Activated CD4-positive, alpha-beta T cell treated with anti-CD3 and anti-CD28 coated beads for 36 hours (primary cell): ENCODE results near the gene GMCL2. TPM values are rescaled to one million over a fixed set of nuclear protein-coding genes. Genes with fewer than 3 reads are reported as not detected.

ENCODE experiments used
- ATAC-seq: fragments of 200-7000 bp; cut with Tn5 transposase; one replicate; pipeline ENCODE4 v1.10.0; 2021; ENCODE audit warnings: mild to moderate bottlenecking, moderate library complexity
- CTCF ChIA-PET: fragments of 350-600 bp; sonication (Branson Sonifier 250); formaldehyde crosslinking; loops from one replicate; lab custom pipeline; 2021; ENCODE audit warnings: antibody characterized with exemption; lab: Charles Lee
- POLR2A ChIA-PET: fragments of 350-600 bp; sonication (Branson Sonifier 250); formaldehyde crosslinking; loops from one replicate; lab custom pipeline; 2021; ENCODE audit warnings: antibody characterized with exemption, inconsistent platforms; lab: Charles Lee
- DNase-seq: peaks from one replicate; pipeline ENCODE4 v3.0.0-alpha.2; 2020
- H3K27ac Mint-ChIP-seq: one replicate; pipeline ENCODE4 v1.8.0; 2021; ENCODE audit warnings: mixed read lengths
- H3K27me3 Mint-ChIP-seq: one replicate; pipeline ENCODE4 v1.8.0; 2021; ENCODE audit warnings: mixed read lengths
- H3K36me3 Mint-ChIP-seq: one replicate; pipeline ENCODE4 v1.8.0; 2021; ENCODE audit warnings: low read depth, mixed read lengths
- H3K4me1 Mint-ChIP-seq: one replicate; pipeline ENCODE4 v1.8.0; 2021; ENCODE audit warnings: mixed read lengths
- H3K4me3 Mint-ChIP-seq: one replicate; pipeline ENCODE4 v1.8.0; 2021; ENCODE audit warnings: mild to moderate bottlenecking, moderate library complexity, mixed read lengths
- H3K9me3 Mint-ChIP-seq: one replicate; pipeline ENCODE4 v1.8.0; 2021; ENCODE audit warnings: low read depth, mixed read lengths
- intact Hi-C, 2 experiments: fragments of 100-400 bp; cut with DNase I in 1 of 2; cut with micrococcal nuclease in 1 of 2; formaldehyde crosslinking; loops; one replicate each; pipeline versions ENCODE4 v1.14.2 to v1.15.1; 2022 to 2024; cut with DNase I, micrococcal nuclease
- total RNA-seq, 2 experiments: library from RNA; stranded (reverse); gene quantifications; one replicate each; pipeline ENCODE4 v1.2.3, GENCODE V29; 2021

GMCL2 gene
- total RNA-seq, 2 experiments from 2014 or later, result not detected

- no peaks in the 10 kb centered on the region for H3K9me3 Mint-ChIP-seq
- intact Hi-C loops, result no loop called here
- no peak overlapping the region for H3K4me3 Mint-ChIP-seq
- CTCF ChIA-PET, result interaction anchor here (16.3 kb wide), 1 partner anchor 84 kb away, joined by 137 read pairs; no protein-coding TSS in a partner anchor
- no peak overlapping the region for H3K27ac Mint-ChIP-seq
- POLR2A ChIA-PET, result no interaction called here
- peaks cover 3% of the 10 kb centered on the region for H3K4me1 Mint-ChIP-seq
- no peak for DNase-seq
- H3K36me3 Mint-ChIP-seq, result no peaks in the 10 kb centered on the region
- peaks cover 21% of the 10 kb centered on the region for H3K27me3 Mint-ChIP-seq
- ATAC-seq, result no peak
Observed at GRCh38 chr5:178160176-178160575, 27.0 kb downstream of the GMCL2 start.

- Mint-ChIP-seq H3K4me3 (no peak overlapping the region), H3K36me3 (peaks cover 27% of the 10 kb centered on the region), H3K27ac (no peak overlapping the region), H3K9me3 (no peaks in the 10 kb centered on the region), H3K4me1 (peaks cover 33% of the 10 kb centered on the region), H3K27me3 (no peaks in the 10 kb centered on the region)
- intact Hi-C loops, result no loop called here
- DNase-seq (no peak), ATAC-seq (no peak)
- CTCF ChIA-PET, result interaction anchor here (0.6 to 16.3 kb wide), 5 partner anchors 9 to 187 kb away, joined by 3 to 137 read pairs (median 4); no protein-coding TSS in a partner anchor
- POLR2A ChIA-PET, result interaction anchor here (0.5 kb wide), 1 partner anchor 842 kb away, joined by 5 read pairs; no protein-coding TSS in a partner anchor
Observed at GRCh38 chr5:178155065-178155464, 32.1 kb downstream of the GMCL2 start.

- DNase-seq (peak; percentile 99), ATAC-seq (peak; percentile 99)
- no peaks in the 10 kb centered on the region for H3K27me3 Mint-ChIP-seq
- H3K27ac Mint-ChIP-seq, result peak within 1 kb of the TSS; percentile 86
- ChIA-PET POLR2A (interaction anchor here (0.7 to 1.3 kb wide), 6 partner anchors 10 to 1753 kb away, joined by 3 to 15 read pairs (median 4); partner anchors contain the start of genes HNRNPAB and HNRNPH1), CTCF (interaction anchor here (0.5 to 16.3 kb wide), 10 partner anchors 8 to 1119 kb away, joined by 3 to 137 read pairs (median 4); no protein-coding TSS in a partner anchor)
- peak within 1 kb of the TSS; percentile 97 for H3K4me3 Mint-ChIP-seq
- peaks cover 47% of the 10 kb centered on the region for H3K4me1 Mint-ChIP-seq
- no peaks in the 10 kb centered on the region for H3K9me3 Mint-ChIP-seq
- peaks cover 38% of the 10 kb centered on the region for H3K36me3 Mint-ChIP-seq
- intact Hi-C loops, result loop anchor here (1.0 to 5.0 kb wide), 11 partner anchors 22 to 1404 kb away; partner anchors contain the start of genes N4BP3 (in 2 of the 2), RMND5B (in 2 of the 2), DDX41 (in 1 of the 2) and GRK6 (in 1 of the 2)
Observed at GRCh38 chr5:178153530-178154340, 33.4 kb downstream of the GMCL2 start, which contains the start of gene NHP2. Gene NHP2 (minus strand): TSS chr5:178153885. CDS start chr5:178153817, 68 bp downstream.

- peaks cover 47% of the 10 kb centered on the region for H3K36me3 Mint-ChIP-seq
Observed at GRCh38 chr5:178152491-178153444, 34.4 kb downstream of the GMCL2 start.

GRCh38 chr5:178150977-178151734, 36.0 kb downstream of the GMCL2 start:
- intact Hi-C loops, result loop anchor here in 1 of 2 experiments (5.0 kb wide), 5 partner anchors 559 to 1406 kb away; partner anchors contain the start of genes DDX41, GRK6 and TMED9
- no peak overlapping the region for H3K4me3 Mint-ChIP-seq
- H3K4me1 Mint-ChIP-seq, result peaks cover 53% of the 10 kb centered on the region
- ATAC-seq (no peak), DNase-seq (no peak)
- no peaks in the 10 kb centered on the region for H3K9me3 Mint-ChIP-seq
- ChIA-PET CTCF (interaction anchor here (16.3 kb wide), 1 partner anchor 75 kb away, joined by 137 read pairs; no protein-coding TSS in a partner anchor), POLR2A (interaction anchor here (0.5 kb wide), 1 partner anchor 10 kb away, joined by 8 read pairs; no protein-coding TSS in a partner anchor)
- H3K27ac Mint-ChIP-seq, result peak overlapping the region; percentile 87
- peaks cover 57% of the 10 kb centered on the region for H3K36me3 Mint-ChIP-seq
- H3K27me3 Mint-ChIP-seq, result no peaks in the 10 kb centered on the region

More at GRCh38 chr5:178152491-178153444, 34.4 kb downstream of the GMCL2 start:
- no peak for DNase-seq
- Mint-ChIP-seq H3K9me3 (no peaks in the 10 kb centered on the region), H3K27ac (peak overlapping the region; percentile 86), H3K4me3 (peak overlapping the region; percentile 97), H3K27me3 (no peaks in the 10 kb centered on the region), H3K4me1 (peaks cover 47% of the 10 kb centered on the region)
- no peak for ATAC-seq
- intact Hi-C loops, result loop anchor here (1.0 to 5.0 kb wide), 11 partner anchors 21 to 1405 kb away; partner anchors contain the start of genes RMND5B (in 2 of the 2), DDX41 (in 1 of the 2), GRK6 (in 1 of the 2) and HNRNPAB (in 1 of the 2)
- POLR2A ChIA-PET, result interaction anchor here (0.9 to 1.3 kb wide), 2 partner anchors 52 to 1471 kb away, joined by 5 to 15 read pairs; partner anchors contain the start of genes HNRNPAB and HNRNPH1
- CTCF ChIA-PET, result interaction anchor here (0.6 to 16.3 kb wide), 9 partner anchors 7 to 311 kb away, joined by 3 to 137 read pairs (median 5); no protein-coding TSS in a partner anchor

GRCh38 chr5:178149199-178149932, 37.8 kb downstream of the GMCL2 start:
- ATAC-seq (no peak), DNase-seq (peak; percentile 55)
- H3K36me3 Mint-ChIP-seq, result peaks cover 63% of the 10 kb centered on the region
- no peak overlapping the region for H3K4me3 Mint-ChIP-seq
- intact Hi-C loops, result no loop called here
- no peaks in the 10 kb centered on the region for H3K27me3 Mint-ChIP-seq
- ChIA-PET POLR2A (interaction anchor here (0.9 kb wide), 1 partner anchor 72 kb away, joined by 3 read pairs; no protein-coding TSS in a partner anchor), CTCF (interaction anchor here (0.6 to 16.3 kb wide), 6 partner anchors 19 to 557 kb away, joined by 3 to 137 read pairs (median 4); partner anchors contain the start of gene TMED9)
- peak overlapping the region; percentile 87 for H3K27ac Mint-ChIP-seq
- H3K4me1 Mint-ChIP-seq, result peaks cover 54% of the 10 kb centered on the region
- H3K9me3 Mint-ChIP-seq, result no peaks in the 10 kb centered on the region

GRCh38 chr5:178147406-178147805, 39.8 kb downstream of the GMCL2 start:
- Mint-ChIP-seq H3K36me3 (peaks cover 58% of the 10 kb centered on the region), H3K4me3 (no peak overlapping the region), H3K27me3 (no peaks in the 10 kb centered on the region), H3K4me1 (peaks cover 44% of the 10 kb centered on the region), H3K27ac (no peak overlapping the region), H3K9me3 (no peaks in the 10 kb centered on the region)
- POLR2A ChIA-PET, result no interaction called here
- intact Hi-C loops, result loop anchor here in 1 of 2 experiments (2.0 kb wide), 1 partner anchor 27 kb away; no protein-coding TSS in a partner anchor
- CTCF ChIA-PET, result interaction anchor here (0.6 to 5.6 kb wide), 4 partner anchors 27 to 91 kb away, joined by 3 to 47 read pairs (median 10); no protein-coding TSS in a partner anchor
- ATAC-seq, result no peak
- DNase-seq, result no peak

GRCh38 chr5:178145965-178146820, 41.0 kb downstream of the GMCL2 start:
- intact Hi-C loops, result loop anchor here (1.0 to 2.0 kb wide), 3 partner anchors 18 to 70 kb away; no protein-coding TSS in a partner anchor
- peaks cover 35% of the 10 kb centered on the region for H3K4me1 Mint-ChIP-seq
- peak; percentile 83 for DNase-seq
- ChIA-PET CTCF (interaction anchor here (0.7 to 5.6 kb wide), 7 partner anchors 7 to 70 kb away, joined by 3 to 47 read pairs (median 3); partner anchors contain the start of genes NHP2 and RMND5B), POLR2A (interaction anchor here (1.0 kb wide), 1 partner anchor 72 kb away, joined by 4 read pairs; no protein-coding TSS in a partner anchor)
- peak; percentile 73 for ATAC-seq
- H3K36me3 Mint-ChIP-seq, result peaks cover 51% of the 10 kb centered on the region
- H3K27ac Mint-ChIP-seq, result peak overlapping the region; percentile 58
- no peaks in the 10 kb centered on the region for H3K9me3 Mint-ChIP-seq
- H3K4me3 Mint-ChIP-seq, result no peak overlapping the region
- H3K27me3 Mint-ChIP-seq, result no peaks in the 10 kb centered on the region
